Fibroblast of lung (primary cell): ENCODE results near the gene PHF14.

ENCODE experiments used
- CTCF ChIP-seq, 2 donors: IDR thresholded peaks in 1 of 2; conservative IDR thresholded peaks in 1 of 2; 1 replicate in 1 of 2; 2 replicates in 1 of 2; pipeline ENCODE4 v1.5.1; 2011 to 2012; ENCODE audit warnings: low read length in 2 of 2, control low read depth in 1 of 2, inconsistent platforms in 1 of 2, low read depth in 1 of 2, mild to moderate bottlenecking in 1 of 2
- EZH2 ChIP-seq: IDR thresholded peaks from 2 replicates; pipeline ENCODE4 v1.5.1; 2012; ENCODE audit warnings: low read length, control low read depth, mild to moderate bottlenecking; ENCODE audit errors: missing control alignments

DNA sequence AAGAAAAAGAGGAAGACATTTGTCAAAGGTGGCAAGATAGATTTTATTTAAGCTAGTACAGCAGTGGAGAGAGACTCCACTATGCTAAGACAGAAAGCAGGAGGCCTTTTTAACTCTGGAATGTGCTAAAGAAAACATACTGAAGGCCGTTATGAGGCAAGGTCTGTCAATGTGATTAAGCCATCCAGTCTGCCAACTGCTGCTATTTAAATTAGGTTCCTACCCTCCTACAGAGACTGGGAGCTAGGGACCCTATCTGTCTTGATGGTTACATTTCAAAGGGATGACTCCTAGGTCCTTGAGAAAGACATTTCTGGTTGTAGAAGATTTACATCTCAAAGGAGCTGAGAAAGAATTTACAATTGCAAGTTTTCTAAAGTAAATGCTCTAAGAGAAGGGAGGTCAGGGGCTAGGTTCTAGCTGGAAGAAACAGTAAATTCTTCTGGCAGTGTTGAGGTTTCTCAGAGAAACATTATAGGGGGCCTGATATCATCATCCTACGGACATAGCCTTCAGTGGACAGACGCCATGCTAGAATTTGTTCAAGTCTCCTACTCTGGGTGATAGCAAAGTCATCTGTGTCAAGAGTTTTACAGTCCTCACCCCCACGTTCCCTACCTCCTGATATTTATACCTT is 211.6 kb downstream of the PHF14 start:
- no peak for TF ChIP-seq CTCF (conservative IDR thresholded peaks at IDR 0.05 in 1 of 2, IDR thresholded peaks at IDR 0.05 in 1 of 2; ENCODE audit: low read depth in 1 of 2, low read length in 2 of 2)
- no peak for TF ChIP-seq EZH2
